Peyer's patch (tissue), 4 donors: ENCODE data around the gene RABGEF1.

ENCODE experiments used
- POLR2A ChIP-seq, 2 donors: fragments of 450-650 bp; IDR thresholded peaks; one replicate each; pipeline ENCODE4 v1.5.1; 2017; ENCODE audit warnings: antibody characterized with exemption in 2 of 2, mild to moderate bottlenecking in 2 of 2, moderate library complexity in 2 of 2
- TF ChIP-seq, protein P1 (sequence below), 6 experiments: fragments of 450-650 bp in 4 of 6; fragments of 200-600 bp in 2 of 6; sonication (generic) in 1 of 6; IDR thresholded peaks; one replicate each; pipeline ENCODE4 v1.5.1; 2017 to 2019; ENCODE audit warnings: antibody characterized with exemption in 6 of 6, mild to moderate bottlenecking in 3 of 6, moderate library complexity in 1 of 6

DNA sequence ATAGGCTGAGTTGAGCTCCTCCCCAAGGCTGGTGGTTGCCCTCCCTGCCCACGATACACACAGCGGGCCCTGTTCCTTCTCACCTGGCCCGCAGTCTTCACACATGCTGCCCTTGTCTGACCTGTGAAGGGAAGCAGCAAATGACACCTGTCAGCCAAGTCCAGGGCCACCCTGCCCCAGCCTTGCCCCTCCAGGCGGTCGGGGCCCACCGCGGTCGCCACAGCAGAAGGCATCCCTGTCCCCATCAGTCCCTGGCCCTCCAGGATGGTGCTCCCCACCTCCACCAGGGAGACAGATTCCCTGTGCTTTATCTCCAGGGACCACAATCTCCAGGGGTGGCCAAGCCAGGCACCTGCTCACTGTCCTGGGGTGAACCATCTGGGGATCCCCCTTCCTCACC is 99.3 kb downstream of the RABGEF1 start:
- TF ChIP-seq, protein P1, sequence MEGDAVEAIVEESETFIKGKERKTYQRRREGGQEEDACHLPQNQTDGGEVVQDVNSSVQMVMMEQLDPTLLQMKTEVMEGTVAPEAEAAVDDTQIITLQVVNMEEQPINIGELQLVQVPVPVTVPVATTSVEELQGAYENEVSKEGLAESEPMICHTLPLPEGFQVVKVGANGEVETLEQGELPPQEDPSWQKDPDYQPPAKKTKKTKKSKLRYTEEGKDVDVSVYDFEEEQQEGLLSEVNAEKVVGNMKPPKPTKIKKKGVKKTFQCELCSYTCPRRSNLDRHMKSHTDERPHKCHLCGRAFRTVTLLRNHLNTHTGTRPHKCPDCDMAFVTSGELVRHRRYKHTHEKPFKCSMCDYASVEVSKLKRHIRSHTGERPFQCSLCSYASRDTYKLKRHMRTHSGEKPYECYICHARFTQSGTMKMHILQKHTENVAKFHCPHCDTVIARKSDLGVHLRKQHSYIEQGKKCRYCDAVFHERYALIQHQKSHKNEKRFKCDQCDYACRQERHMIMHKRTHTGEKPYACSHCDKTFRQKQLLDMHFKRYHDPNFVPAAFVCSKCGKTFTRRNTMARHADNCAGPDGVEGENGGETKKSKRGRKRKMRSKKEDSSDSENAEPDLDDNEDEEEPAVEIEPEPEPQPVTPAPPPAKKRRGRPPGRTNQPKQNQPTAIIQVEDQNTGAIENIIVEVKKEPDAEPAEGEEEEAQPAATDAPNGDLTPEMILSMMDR (IDR thresholded peaks at IDR 0.05) = no peak
- TF ChIP-seq POLR2A (IDR thresholded peaks at IDR 0.05) = no peak
